Thoracic aorta (tissue), 2 donors: ENCODE measurements around the gene C10orf67. TPM values are rescaled to one million over a fixed set of nuclear protein-coding genes. Genes with fewer than 3 reads are reported as not detected.
"Not testable (repeated sequence)": the region's sequence is repeated elsewhere in the genome, so short reads cannot be mapped to it uniquely, and the experiment has no call there.

ENCODE experiments used
- ATAC-seq: fragments of 150-250 bp; one replicate; pipeline ENCODE4 v1.8.0; 2017; ENCODE audit warnings: low read depth; ENCODE audit not compliant: insufficient number of reproducible peaks, low FRiP score
- DNase-seq: peaks from one replicate; pipeline ENCODE4 v3.0.0-alpha.2; 2020; ENCODE audit warnings: low spot score
- H3K27ac ChIP-seq, 2 donors: fragments of 200-600 bp; sonication (generic); 1 replicate in 1 of 2; 2 replicates in 1 of 2; pipeline ENCODE4 v1.5.1; 2016; ENCODE audit warnings: mild to moderate bottlenecking in 2 of 2, moderate library complexity in 2 of 2
- H3K27me3 ChIP-seq: fragments of 200-600 bp; sonication (generic); replicated peaks from 2 replicates; pipeline ENCODE4 v1.6.0; 2016; ENCODE audit warnings: mild to moderate bottlenecking; ENCODE audit not compliant: insufficient read depth
- H3K36me3 ChIP-seq: fragments of 200-600 bp; sonication (generic); one replicate; pipeline ENCODE4 v1.5.1; 2016
- H3K4me1 ChIP-seq, 2 donors: fragments of 200-600 bp; sonication (generic); 1 replicate in 1 of 2; 2 replicates in 1 of 2; pipeline versions ENCODE4 v1.5.1 to v1.6.0; 2016; ENCODE audit warnings: low read depth in 2 of 2, mild to moderate bottlenecking in 1 of 2; ENCODE audit not compliant: control insufficient read depth in 1 of 2
- H3K4me3 ChIP-seq: fragments of 200-600 bp; sonication (generic); 2 replicates; pipeline ENCODE4 v1.5.1; 2016; ENCODE audit warnings: mild to moderate bottlenecking
- H3K9me3 ChIP-seq: fragments of 200-600 bp; sonication (generic); 2 replicates; pipeline ENCODE4 v1.5.1; 2016
- CTCF ChIP-seq: fragments of 200-600 bp; sonication (generic); IDR thresholded peaks from one replicate; pipeline ENCODE4 v1.5.1; 2019; ENCODE audit warnings: antibody characterized with exemption
- total RNA-seq, 2 donors: library from RNA; depleted of rRNA; stranded (reverse); fragments of >200 nt; gene quantifications; one replicate each; pipeline versions ENCODE4 v1.1.0 to v1.2.3, GENCODE V29; 2016

The C10orf67 gene
- not detected for total RNA-seq

GRCh38 chr10:23344241-23344841 is at the start of gene C10orf67:
Gene C10orf67, minus strand, starts transcription at chr10:23344797. Its CDS starts 23 bp downstream, at chr10:23344774.
- H3K9me3 ChIP-seq: no peaks in the 10 kb centered on the region
- H3K36me3 ChIP-seq: no peaks in the 10 kb centered on the region
- DNase-seq (no peak), ATAC-seq (no peak)
- peak within 1 kb of the TSS; percentile 71 for H3K4me3 ChIP-seq
- peaks cover 0 to 5% of the 10 kb centered on the region in 2 donors for H3K4me1 ChIP-seq
- no peaks in the 10 kb centered on the region for H3K27me3 ChIP-seq
- no peak for TF ChIP-seq CTCF
- no peak within 1 kb of the TSS for H3K27ac ChIP-seq

- no peaks in the 10 kb centered on the region for H3K36me3 ChIP-seq
- no peak for ATAC-seq
These were observed 47.2 kb upstream of the C10orf67 start for GRCh38 chr10:23391821-23392220.

GRCh38 chr10:23390809-23391208 is 46.2 kb upstream of the C10orf67 start:
- no peaks in the 10 kb centered on the region for H3K27me3 ChIP-seq
- DNase-seq (no peak), ATAC-seq (no peak)
- no peaks in the 10 kb centered on the region for H3K9me3 ChIP-seq
- no peak for TF ChIP-seq CTCF
- H3K4me1 ChIP-seq: no peaks in the 10 kb centered on the region
- no peak overlapping the region for H3K27ac ChIP-seq
- H3K4me3 ChIP-seq: no peak overlapping the region
- H3K36me3 ChIP-seq: no peaks in the 10 kb centered on the region

More at GRCh38 chr10:23391821-23392220, 47.2 kb upstream of the C10orf67 start:
- Histone ChIP-seq H3K9me3 (no peaks in the 10 kb centered on the region), H3K27ac (no peak overlapping the region), H3K27me3 (no peaks in the 10 kb centered on the region), H3K4me1 (no peaks in the 10 kb centered on the region), H3K4me3 (no peak overlapping the region)
- no peak for DNase-seq
- TF ChIP-seq CTCF: no peak

GRCh38 chr10:23390408-23390807 is 45.8 kb upstream of the C10orf67 start:
- not testable (repeated sequence) for H3K4me3 ChIP-seq, DNase-seq, H3K27me3 ChIP-seq, H3K9me3 ChIP-seq, H3K4me1 ChIP-seq, ATAC-seq, H3K36me3 ChIP-seq, H3K27ac ChIP-seq

GRCh38 chr10:23387516-23387915 is 42.9 kb upstream of the C10orf67 start:
- H3K27ac ChIP-seq, H3K36me3 ChIP-seq, H3K4me3 ChIP-seq, H3K9me3 ChIP-seq, H3K27me3 ChIP-seq, ATAC-seq, H3K4me1 ChIP-seq, DNase-seq: not testable (repeated sequence)

GRCh38 chr10:23386052-23386451 is 41.5 kb upstream of the C10orf67 start:
- DNase-seq (no peak), ATAC-seq (no peak)
- Histone ChIP-seq H3K4me1 (no peaks in the 10 kb centered on the region), H3K9me3 (no peaks in the 10 kb centered on the region), H3K36me3 (no peaks in the 10 kb centered on the region), H3K27me3 (no peaks in the 10 kb centered on the region), H3K4me3 (no peak overlapping the region), H3K27ac (no peak overlapping the region)
- no peak for TF ChIP-seq CTCF
